GM21717 (cell line): ENCODE results near the gene MINDY1.

Experiments
- ATAC-seq: cut with Tn5 transposase; IDR thresholded peaks from one replicate; pipeline ENCODE4 v1.9.1; 2021; ENCODE audit warnings: mild to moderate bottlenecking, moderate library complexity; ENCODE audit not compliant: unreplicated experiment

Gene MINDY1

GRCh38 chr1:150994248-150994647, 12.5 kb downstream of the MINDY1 start:
- ATAC-seq, result no peak

DNA sequence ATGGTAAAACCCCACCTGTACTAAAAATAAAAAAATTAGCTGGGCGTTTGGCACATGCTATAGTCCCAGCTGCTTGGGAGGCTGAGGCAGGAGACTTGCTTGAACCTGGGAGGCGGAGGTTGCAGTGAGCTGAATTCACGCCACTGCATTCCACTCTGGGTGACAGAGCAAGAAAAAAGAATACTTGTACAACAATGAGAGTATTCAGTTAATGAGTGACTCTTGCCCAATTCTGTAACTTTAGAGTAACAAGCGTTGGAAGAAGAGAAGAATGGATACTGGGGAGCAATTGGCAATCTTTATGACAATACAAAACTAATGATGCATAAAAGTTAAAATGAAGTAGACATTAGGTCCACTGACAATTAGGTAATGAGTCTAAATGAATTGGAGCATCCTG, 14.1 kb downstream of the MINDY1 start:
- no peak for ATAC-seq

- ATAC-seq, result no peak
Observed at GRCh38 chr1:150987924-150988323, 18.8 kb downstream of the MINDY1 start.

DNA sequence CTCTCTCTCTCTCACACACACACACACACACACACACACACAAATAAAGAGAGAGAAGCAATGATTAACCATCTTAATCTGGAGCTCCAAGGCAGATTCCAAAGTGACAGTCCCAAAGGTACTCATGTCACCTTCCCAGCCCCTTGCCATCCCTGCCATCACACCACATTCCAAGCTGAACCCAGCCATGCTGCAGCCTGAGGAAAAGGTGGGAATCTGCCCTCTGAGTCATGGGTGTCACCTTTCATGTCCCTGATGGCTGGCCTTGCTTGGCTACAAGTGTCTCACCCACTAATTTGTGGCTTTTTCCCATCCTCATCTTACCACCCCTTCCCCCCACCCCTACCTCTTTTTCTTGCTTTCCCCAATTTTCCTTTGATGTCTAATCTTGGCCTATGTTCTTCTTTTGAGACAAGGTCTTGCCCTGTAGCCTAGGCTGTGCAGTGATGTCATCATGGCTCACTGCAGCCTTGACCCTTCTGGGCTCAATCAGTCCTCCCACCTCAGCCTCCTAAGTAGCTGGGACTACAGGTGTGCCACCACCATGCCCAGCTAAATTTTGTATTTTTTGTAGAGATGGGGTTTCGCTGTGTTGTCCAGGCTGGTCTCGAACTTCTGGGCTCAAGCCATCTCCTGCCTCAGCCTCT, 21.4 kb downstream of the MINDY1 start:
- no peak for ATAC-seq

DNA sequence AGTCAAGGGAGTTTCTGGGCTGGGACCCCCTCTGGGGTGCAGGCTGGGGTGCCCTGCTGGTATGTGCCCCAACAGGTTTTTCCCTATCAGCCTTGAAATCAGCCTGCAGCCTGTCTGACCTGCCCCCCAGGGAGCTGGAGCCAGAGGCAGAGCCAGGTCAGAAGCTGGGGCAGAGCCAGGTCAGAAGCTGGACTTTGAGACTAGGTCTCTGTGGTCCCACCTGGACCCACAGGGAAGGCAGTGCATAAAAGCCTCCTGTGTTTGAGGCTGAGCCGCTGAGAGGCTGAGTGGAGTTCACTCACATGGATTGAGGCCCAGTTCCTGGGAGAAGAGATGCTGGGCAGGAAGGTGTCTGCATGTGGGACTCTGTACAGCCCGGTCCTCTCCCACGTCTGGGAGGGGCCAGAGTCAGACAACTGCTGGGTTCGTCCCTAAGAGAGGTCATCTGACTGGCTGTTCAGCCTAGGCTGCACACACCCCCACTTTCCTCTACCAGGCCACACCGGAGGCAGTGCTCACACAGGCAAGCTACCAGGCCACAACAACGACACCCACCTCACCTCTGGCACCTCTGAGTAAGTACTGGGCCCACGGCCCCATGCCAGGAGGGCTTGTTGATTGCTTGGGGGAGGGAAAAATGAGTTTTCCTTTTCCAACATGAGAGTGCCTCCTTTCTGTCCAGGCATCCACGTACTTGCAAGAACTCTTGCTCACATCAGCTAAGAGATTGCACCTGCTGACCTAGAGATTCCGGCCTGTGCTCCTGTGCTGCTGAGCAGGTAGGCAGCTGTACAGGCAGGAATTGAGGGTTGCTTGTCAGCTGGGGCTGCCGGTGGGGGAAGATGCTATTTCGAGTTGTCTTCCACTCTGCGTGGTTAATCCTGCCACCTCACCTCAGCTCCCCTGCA, 24.6 kb downstream of the MINDY1 start, which contains the start of gene ANXA9:
TSS of gene ANXA9 (plus strand) at position 488 of the 908 bp plus-strand sequence. CDS start 814 bp downstream, outside the sequence.
- no peak for ATAC-seq

DNA sequence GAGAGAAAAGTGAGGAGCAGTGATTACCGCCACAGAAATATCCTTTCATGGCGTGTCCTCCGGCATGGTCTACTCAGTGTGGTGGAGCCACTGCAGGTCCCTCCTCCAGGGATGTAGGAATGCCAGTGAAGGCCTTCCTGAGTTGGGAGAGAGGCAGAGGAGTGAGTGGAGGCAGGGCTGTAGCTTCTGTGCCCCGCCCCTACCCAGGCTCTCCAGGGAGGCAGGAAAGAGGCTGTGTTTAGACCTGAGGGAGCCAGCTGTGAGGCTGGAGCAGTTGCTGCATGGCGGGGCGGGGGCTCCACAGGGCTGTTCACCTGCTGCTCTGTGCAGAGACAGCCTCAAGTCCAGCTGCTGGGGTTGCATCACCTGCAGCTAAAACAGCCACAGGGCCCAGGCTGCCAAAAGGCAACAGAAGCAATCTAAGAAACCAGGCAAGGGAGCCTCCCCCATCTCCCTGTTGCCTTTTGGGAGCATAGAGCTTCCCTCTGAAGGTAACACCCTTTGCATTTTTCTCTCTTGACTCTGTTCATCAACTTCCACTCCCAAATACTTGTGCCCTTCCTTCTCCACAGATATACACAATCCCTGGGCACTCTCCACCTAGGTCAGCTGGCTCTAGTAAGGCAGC, 25.4 kb downstream of the MINDY1 start:
- ATAC-seq, result no peak

GRCh38 chr1:150979092-150980056, 27.3 kb downstream of the MINDY1 start:
- no peak for ATAC-seq

DNA sequence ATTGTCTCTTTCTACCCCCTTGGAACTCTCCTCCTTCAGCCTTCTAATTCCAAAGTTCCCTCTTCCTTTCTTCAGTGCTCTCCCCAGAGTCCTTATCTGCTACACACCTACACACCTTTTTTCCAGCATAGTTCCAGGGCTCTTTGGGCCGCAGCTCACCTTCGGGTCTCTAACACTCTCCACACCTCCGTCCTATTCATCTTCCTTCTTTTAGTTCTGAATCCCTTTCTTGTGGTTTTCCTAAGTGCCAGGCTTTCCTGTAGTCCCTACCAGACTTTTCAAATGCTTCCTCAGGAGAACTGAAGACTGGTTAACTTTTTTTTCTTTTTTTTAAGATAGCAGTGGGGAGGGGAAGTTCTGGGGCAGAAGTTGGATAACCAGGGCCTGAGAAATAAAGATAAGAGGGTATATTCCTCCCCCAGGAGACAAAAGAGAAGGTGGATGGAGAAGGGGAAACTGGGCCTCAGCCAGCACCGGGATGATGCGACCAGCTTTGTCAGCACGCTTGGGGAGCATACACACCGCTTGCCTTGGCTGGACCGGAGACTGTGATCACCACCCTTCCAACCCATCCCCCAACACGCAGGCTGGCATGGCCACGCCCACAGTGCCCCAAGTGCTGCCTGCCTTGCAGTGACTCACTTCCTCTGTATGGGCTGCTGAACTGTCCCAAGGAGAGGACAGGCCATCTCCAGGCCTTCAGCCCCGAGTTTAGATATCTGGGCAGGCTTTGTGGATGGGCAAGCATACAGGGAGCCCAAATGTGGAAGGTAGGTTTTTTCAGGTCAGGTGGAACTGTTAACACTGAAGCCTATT, 29.6 kb downstream of the MINDY1 start:
- no peak for ATAC-seq

GRCh38 chr1:150976401-150976821, 30.3 kb downstream of the MINDY1 start:
- no peak for ATAC-seq

- peak; percentile 73 for ATAC-seq
Observed at GRCh38 chr1:150974580-150975478, 31.9 kb downstream of the MINDY1 start, which contains the start of gene CERS2. TSS of gene CERS2 (minus strand) at chr1:150974835. CDS start at chr1:150969090, 5,745 bp downstream.

DNA sequence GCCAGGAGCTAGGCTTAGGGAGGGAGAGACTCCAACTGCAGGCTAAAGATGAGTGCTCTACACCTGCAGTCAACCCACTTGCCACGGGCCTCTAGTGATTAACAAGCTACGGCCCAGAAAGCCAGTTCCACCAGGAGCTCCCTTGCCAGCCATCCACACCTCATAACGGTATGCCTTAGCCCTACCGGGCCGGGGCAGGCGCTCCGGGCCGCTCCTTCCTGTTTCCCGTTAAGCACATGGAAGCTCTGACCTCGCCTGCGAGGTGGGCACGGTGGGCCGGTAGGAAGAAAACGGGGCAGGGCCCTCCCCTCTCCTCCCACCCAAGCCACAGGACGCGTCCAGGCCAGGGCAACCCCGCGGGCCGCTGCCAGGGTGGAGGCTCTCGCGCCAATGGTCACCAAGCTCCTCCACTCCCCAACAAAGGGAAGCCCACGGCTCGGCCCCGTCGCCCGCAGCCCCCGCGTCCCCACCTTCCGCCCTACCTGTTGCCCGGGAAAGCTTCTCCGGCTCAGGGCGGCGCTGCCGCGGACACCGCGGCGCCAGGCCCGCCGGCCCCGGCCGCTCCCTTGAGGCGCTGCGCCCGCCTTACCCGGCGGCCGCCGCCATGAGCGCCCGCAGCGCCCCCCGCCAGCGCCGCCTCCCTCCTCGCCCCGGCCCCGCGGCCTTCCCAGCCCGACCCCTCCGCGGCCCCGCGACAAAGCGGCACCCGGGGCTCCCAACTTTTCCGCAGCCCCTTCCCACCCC, 32.7 kb downstream of the MINDY1 start:
- ATAC-seq, result peak; percentile 32

GRCh38 chr1:150973258-150973835, 33.4 kb downstream of the MINDY1 start:
- peak; percentile 3 for ATAC-seq

DNA sequence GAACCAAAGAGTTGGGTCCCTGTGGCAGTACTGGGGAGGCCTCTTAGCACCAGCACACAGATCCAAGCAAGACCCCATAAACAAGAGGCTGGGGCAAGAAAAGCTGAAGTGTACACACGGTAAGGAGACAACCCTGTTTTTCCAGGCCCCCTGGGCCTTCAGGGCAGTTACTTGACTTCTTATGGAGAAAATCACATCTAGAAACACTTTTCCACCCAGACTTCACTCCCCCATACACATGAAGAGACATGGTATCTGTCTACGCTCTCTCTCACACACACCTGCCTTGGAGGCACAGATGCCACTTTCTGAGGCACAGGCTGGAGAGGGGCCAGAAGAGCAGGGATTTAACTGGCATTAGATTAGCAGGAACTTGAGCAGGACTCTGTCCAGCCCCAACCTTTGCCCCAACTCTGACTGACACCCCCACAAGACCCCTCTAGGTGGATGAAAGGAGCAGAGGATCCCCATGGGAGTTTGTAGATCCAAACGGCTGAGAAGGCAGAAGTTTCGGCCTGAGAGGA, 34.2 kb downstream of the MINDY1 start:
- ATAC-seq, result no peak

- ATAC-seq, result no peak
Observed at GRCh38 chr1:150971583-150972416, 34.9 kb downstream of the MINDY1 start.

DNA sequence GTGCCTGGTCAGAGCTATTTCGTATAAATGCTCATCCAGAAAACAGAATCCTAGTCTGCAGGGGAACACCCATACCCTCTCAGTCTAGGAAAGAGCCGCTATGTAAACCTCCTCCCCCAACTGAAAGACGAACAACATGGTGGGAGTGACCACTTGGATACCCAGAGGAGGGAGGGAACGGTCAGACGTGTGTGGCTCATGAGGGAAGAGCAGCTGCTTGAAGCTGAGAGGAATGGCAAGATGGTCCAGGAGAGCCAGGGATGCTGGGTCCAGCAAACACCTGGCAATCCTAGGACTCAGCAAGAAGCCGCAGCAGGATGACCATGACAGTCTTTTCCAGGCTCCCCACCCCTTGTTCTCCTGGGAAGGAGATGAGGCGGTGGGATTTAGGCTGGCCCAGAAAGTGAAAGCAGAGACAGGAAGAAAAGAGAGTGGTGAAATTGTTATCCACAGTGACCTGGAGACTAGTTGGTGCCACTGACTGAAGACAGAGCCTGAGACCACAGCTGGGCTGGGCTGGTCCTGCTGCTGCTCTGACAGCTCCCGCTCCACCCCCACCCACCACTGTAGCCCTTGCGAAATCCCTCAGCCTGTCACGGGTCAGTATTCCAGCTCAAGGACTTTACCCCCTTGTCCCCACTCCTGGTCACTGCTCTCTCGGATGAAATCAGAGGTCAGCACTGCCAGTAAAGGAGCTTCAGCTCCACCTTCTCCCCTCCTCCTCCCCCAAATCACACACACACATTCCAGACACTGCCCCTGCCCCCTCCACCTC, 35.7 kb downstream of the MINDY1 start:
- no peak for ATAC-seq
